ENCODE data around the gene TMC4. TPM values are rescaled to one million over a fixed set of nuclear protein-coding genes. Genes with fewer than 3 reads are reported as not detected.
A peak's percentile ranks its signal among the peaks of the same experiment; 100 is the strongest.

The TMC4 gene
- total and polyA plus RNA-seq, 2 donors (not counting 1 experiment from before 2014, with no cell fraction given): not detected

GRCh38 chr19:54133957-54134590 is 38.9 kb downstream of the TMC4 start:
- no peak for TF ChIP-seq EZH2 (IDR thresholded peaks at IDR 0.05; ENCODE audit: borderline replicate concordance, insufficient read depth, low read depth, low read length, poor library complexity, severe bottlenecking)
- TF ChIP-seq, protein P1, sequence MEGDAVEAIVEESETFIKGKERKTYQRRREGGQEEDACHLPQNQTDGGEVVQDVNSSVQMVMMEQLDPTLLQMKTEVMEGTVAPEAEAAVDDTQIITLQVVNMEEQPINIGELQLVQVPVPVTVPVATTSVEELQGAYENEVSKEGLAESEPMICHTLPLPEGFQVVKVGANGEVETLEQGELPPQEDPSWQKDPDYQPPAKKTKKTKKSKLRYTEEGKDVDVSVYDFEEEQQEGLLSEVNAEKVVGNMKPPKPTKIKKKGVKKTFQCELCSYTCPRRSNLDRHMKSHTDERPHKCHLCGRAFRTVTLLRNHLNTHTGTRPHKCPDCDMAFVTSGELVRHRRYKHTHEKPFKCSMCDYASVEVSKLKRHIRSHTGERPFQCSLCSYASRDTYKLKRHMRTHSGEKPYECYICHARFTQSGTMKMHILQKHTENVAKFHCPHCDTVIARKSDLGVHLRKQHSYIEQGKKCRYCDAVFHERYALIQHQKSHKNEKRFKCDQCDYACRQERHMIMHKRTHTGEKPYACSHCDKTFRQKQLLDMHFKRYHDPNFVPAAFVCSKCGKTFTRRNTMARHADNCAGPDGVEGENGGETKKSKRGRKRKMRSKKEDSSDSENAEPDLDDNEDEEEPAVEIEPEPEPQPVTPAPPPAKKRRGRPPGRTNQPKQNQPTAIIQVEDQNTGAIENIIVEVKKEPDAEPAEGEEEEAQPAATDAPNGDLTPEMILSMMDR (IDR thresholded peaks at IDR 0.05): no peak
- Mint-ChIP-seq H3K27ac (no peak overlapping the region), H3K4me3 (no peak overlapping the region), H3K9me3 (ENCODE audit: insufficient read depth) (no peaks in the 10 kb centered on the region), H3K27me3 (peaks cover 4% of the 10 kb centered on the region), H3K4me1 (peaks cover 22% of the 10 kb centered on the region)
- H3K9me3 ChIP-seq (ENCODE audit: control extremely low read depth in 1 of 3, control insufficient read depth in 2 of 3, insufficient read depth in 1 of 3, low read length in 2 of 3): no peaks in the 10 kb centered on the region
- WGBS (ENCODE audit: insufficient coverage): 88% methylated on average over 2 of the region's 2 CpGs
- no peak overlapping the region for H3K9ac ChIP-seq (ENCODE audit: low read length)
- H4K20me1 ChIP-seq (ENCODE audit: control insufficient read depth, insufficient read depth, low read length, poor library complexity, severe bottlenecking): peaks cover 12% of the 10 kb centered on the region
- H2AFZ ChIP-seq (ENCODE audit: insufficient read depth, low read depth, low read length, poor library complexity, severe bottlenecking): no peak overlapping the region
- peaks cover 1 to 11% of the 10 kb centered on the region in 2 experiments for H3K36me3 ChIP-seq (replicated peaks in 1 of 2; ENCODE audit: control extremely low read depth in 1 of 2, control insufficient read depth in 1 of 2, extremely low read depth in 1 of 2, insufficient read depth in 2 of 2, low read length in 1 of 2)
- no peak for DNase-seq
- intact Hi-C loops (cut with micrococcal nuclease): no loop called here
- H3K4me3 ChIP-seq (ENCODE audit: control extremely low read depth in 1 of 5, extremely low read depth in 1 of 5, insufficient read depth in 1 of 5, low read depth in 2 of 5, low read length in 4 of 5): no peak overlapping the region
- CTCF ChIA-PET: no interaction called here
- ATAC-seq (ENCODE audit: low read depth): no peak
- peaks cover 0 to 13% (median 2%) of the 10 kb centered on the region in 4 experiments for H3K27me3 ChIP-seq (replicated peaks in 1 of 4; ENCODE audit: control extremely low read depth in 1 of 4, control insufficient read depth in 3 of 4, insufficient read depth in 4 of 4, low read length in 3 of 4)
- H3K79me2 ChIP-seq (ENCODE audit: control insufficient read depth, insufficient read depth, low read length): peaks cover 15% of the 10 kb centered on the region
- H3K27ac ChIP-seq (ENCODE audit: low read length in 2 of 2): no peak overlapping the region
- no peak overlapping the region for H3K4me2 ChIP-seq (replicated peaks; ENCODE audit: low read depth, low read length, poor library complexity, severe bottlenecking)
- H3K4me1 ChIP-seq (ENCODE audit: control insufficient read depth in 2 of 2, insufficient read depth in 2 of 2, low read length in 2 of 2): peaks cover 15 to 20% of the 10 kb centered on the region in 2 donors
- POLR2A ChIA-PET: no interaction called here

- peaks cover 9% of the 10 kb centered on the region for H3K79me2 ChIP-seq (ENCODE audit: control insufficient read depth, insufficient read depth, low read length)
- CTCF ChIA-PET: no interaction called here
- H3K4me2 ChIP-seq (replicated peaks; ENCODE audit: low read depth, low read length, poor library complexity, severe bottlenecking): no peak overlapping the region
- POLR2A ChIA-PET: no interaction called here
- H3K4me3 ChIP-seq (ENCODE audit: control extremely low read depth in 1 of 5, extremely low read depth in 1 of 5, insufficient read depth in 1 of 5, low read depth in 2 of 5, low read length in 4 of 5): no peak overlapping the region
- Mint-ChIP-seq H3K27ac (no peak overlapping the region), H3K9me3 (ENCODE audit: insufficient read depth) (no peaks in the 10 kb centered on the region), H3K4me3 (no peak overlapping the region), H3K4me1 (peaks cover 16% of the 10 kb centered on the region), H3K27me3 (peaks cover 4% of the 10 kb centered on the region)
- H3K4me1 ChIP-seq (ENCODE audit: control insufficient read depth in 2 of 2, insufficient read depth in 2 of 2, low read length in 2 of 2): peaks cover 9 to 13% of the 10 kb centered on the region in 2 donors
- peak; percentile 74 for DNase-seq
- no peak overlapping the region for H3K27ac ChIP-seq (ENCODE audit: low read length in 2 of 2)
- WGBS (ENCODE audit: insufficient coverage): 78% methylated on average over 6 of the region's 10 CpGs
- H3K36me3 ChIP-seq (replicated peaks in 1 of 2; ENCODE audit: control extremely low read depth in 1 of 2, control insufficient read depth in 1 of 2, extremely low read depth in 1 of 2, insufficient read depth in 2 of 2, low read length in 1 of 2): peaks cover 1 to 13% of the 10 kb centered on the region in 2 experiments
- peaks cover 6% of the 10 kb centered on the region for H4K20me1 ChIP-seq (ENCODE audit: control insufficient read depth, insufficient read depth, low read length, poor library complexity, severe bottlenecking)
- H3K27me3 ChIP-seq (replicated peaks in 1 of 4; ENCODE audit: control extremely low read depth in 1 of 4, control insufficient read depth in 3 of 4, insufficient read depth in 4 of 4, low read length in 3 of 4): peaks cover 0 to 13% (median 2%) of the 10 kb centered on the region in 4 experiments
- no peaks in the 10 kb centered on the region for H3K9me3 ChIP-seq (ENCODE audit: control extremely low read depth in 1 of 3, control insufficient read depth in 2 of 3, insufficient read depth in 1 of 3, low read length in 2 of 3)
- TF ChIP-seq, protein P1 (IDR thresholded peaks at IDR 0.05): no peak
- no peak for TF ChIP-seq EZH2 (IDR thresholded peaks at IDR 0.05; ENCODE audit: borderline replicate concordance, insufficient read depth, low read depth, low read length, poor library complexity, severe bottlenecking)
- ATAC-seq (ENCODE audit: low read depth): no peak
- intact Hi-C loops (cut with micrococcal nuclease): no loop called here
- no peak overlapping the region for H2AFZ ChIP-seq (ENCODE audit: insufficient read depth, low read depth, low read length, poor library complexity, severe bottlenecking)
- no peak overlapping the region for H3K9ac ChIP-seq (ENCODE audit: low read length)
These were observed 39.5 kb downstream of the TMC4 start for GRCh38 chr19:54133312-54133956.

Measured in B cell (primary cell).